NCI-H2196 (cell line): ENCODE data around the gene UNK.
"Not testable (repeated sequence)": the region's sequence is repeated elsewhere in the genome, so short reads cannot be mapped to it uniquely, and the experiment has no call there.

ENCODE experiments used
- DNase-seq: peaks from one replicate; lab custom pipeline; 2025; ENCODE audit not compliant: unreplicated experiment; lab: John Stamatoyannopoulos, UW

The UNK gene

GRCh38 chr17:75846692-75847613, 62.3 kb downstream of the UNK start:
- no peak for DNase-seq

GRCh38 chr17:75847614-75848522, 63.3 kb downstream of the UNK start:
- no peak for DNase-seq

- DNase-seq, result peak; percentile 87
Observed at GRCh38 chr17:75848523-75849278, 64.1 kb downstream of the UNK start.

GRCh38 chr17:75849279-75849646, 64.7 kb downstream of the UNK start:
- DNase-seq, result no peak

GRCh38 chr17:75849724-75850123, 65.1 kb downstream of the UNK start:
- DNase-seq, result no peak

GRCh38 chr17:75850928-75851692, 66.5 kb downstream of the UNK start:
- no peak for DNase-seq

- not testable (repeated sequence) for DNase-seq
Observed at GRCh38 chr17:75851693-75851991, 67.0 kb downstream of the UNK start.

- no peak for DNase-seq
Observed at GRCh38 chr17:75853433-75853832, 68.8 kb downstream of the UNK start.

- no peak for DNase-seq
Observed at GRCh38 chr17:75854101-75854748, 69.6 kb downstream of the UNK start.

GRCh38 chr17:75854881-75855309, 70.3 kb downstream of the UNK start:
- no peak for DNase-seq

GRCh38 chr17:75855310-75856061, 70.9 kb downstream of the UNK start, which contains the start of gene WBP2:
WBP2 (minus strand) TSS chr17:75855335; CDS start chr17:75855297, 38 bp downstream.
- DNase-seq, result peak; percentile 100

- DNase-seq, result no peak
Observed at GRCh38 chr17:75856062-75856756, 71.6 kb downstream of the UNK start.

GRCh38 chr17:75859358-75859757, 74.8 kb downstream of the UNK start:
- not testable (repeated sequence) for DNase-seq

- no peak for DNase-seq
Observed at GRCh38 chr17:75861927-75862317, 77.3 kb downstream of the UNK start.

- no peak for DNase-seq
Observed at GRCh38 chr17:75864448-75864871, 79.9 kb downstream of the UNK start.

GRCh38 chr17:75864887-75865286, 80.3 kb downstream of the UNK start:
- DNase-seq, result not testable (repeated sequence)

GRCh38 chr17:75865404-75866188, 81.0 kb downstream of the UNK start:
- DNase-seq, result not testable (repeated sequence)
